Upper lobe of right lung (tissue), 1 donor: ENCODE results near the gene HOXB5. TPM values are rescaled to one million over a fixed set of nuclear protein-coding genes. Genes with fewer than 3 reads are reported as not detected.

Experiments
- ATAC-seq: fragments of 200-7000 bp; cut with Tn5 transposase; one replicate; pipeline ENCODE4 v1.9.1; 2020; ENCODE audit warnings: mild to moderate bottlenecking, moderate library complexity
- DNase-seq: peaks from one replicate; pipeline ENCODE4 v3.0.0-alpha.2; 2020
- H3K27ac ChIP-seq: fragments of 200-600 bp; one replicate; pipeline ENCODE4 v1.8.0; 2022
- H3K27me3 ChIP-seq: fragments of 200-600 bp; one replicate; pipeline ENCODE4 v1.8.0; 2022; ENCODE audit warnings: mild to moderate bottlenecking
- H3K36me3 ChIP-seq: fragments of 200-600 bp; one replicate; pipeline ENCODE4 v1.8.0; 2022
- H3K4me1 ChIP-seq: fragments of 200-600 bp; one replicate; pipeline ENCODE4 v1.8.0; 2022
- H3K4me3 ChIP-seq: fragments of 200-600 bp; one replicate; pipeline ENCODE4 v1.8.0; 2022; ENCODE audit warnings: mild to moderate bottlenecking
- H3K9me3 ChIP-seq: fragments of 200-600 bp; one replicate; pipeline ENCODE4 v1.8.0; 2022
- intact Hi-C: fragments of 100-400 bp; cut with DNase I; formaldehyde crosslinking; loops from one replicate; pipeline ENCODE4 v1.11.0; 2022
- total RNA-seq: library from RNA; stranded (reverse); fragmentation: NEBNext Ultra II Directional; extraction: Animal tissue kit (Norgen Biotek cat#: 25700); gene quantifications from one replicate; pipeline ENCODE4 v1.2.1, GENCODE V29; 2021
- TF ChIP-seq, protein P1 (sequence below): fragments of 200-600 bp; IDR thresholded peaks from one replicate; pipeline ENCODE4 v1.8.0; 2022; ENCODE audit warnings: antibody characterized with exemption
- donor health status: DM: no; HTN: yes; CAD: no; lungs with severe emphysema.

Gene HOXB5
- total RNA-seq, 1 donor from 2014 or later = 4.4 TPM

DNA sequence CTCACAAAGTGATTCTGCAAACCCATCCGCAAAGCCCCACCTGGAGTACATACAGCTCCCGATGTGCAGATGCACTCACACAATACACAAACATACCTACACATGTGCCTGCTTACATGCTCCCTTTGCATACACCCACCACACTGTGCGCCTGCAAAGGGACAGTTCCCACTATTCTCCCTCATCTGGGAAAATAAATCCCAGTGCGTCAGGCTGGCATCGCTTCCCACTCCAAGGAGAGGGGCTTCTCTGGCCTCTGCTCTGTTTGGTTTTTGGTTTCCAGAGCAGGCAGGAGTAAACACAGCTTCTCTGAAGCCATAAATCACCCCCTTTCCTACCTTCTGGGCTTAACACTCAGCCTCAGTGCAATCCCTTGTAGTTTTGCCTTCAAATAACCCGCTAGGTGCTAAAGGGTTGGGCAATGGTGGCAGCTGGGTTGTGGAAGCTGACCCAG lies 30.2 kb downstream of the HOXB5 start:
- DNase-seq (no peak), ATAC-seq (no peak)
- Histone ChIP-seq H3K27me3 (peaks cover 39% of the 10 kb centered on the region), H3K36me3 (no peaks in the 10 kb centered on the region), H3K27ac (peak overlapping the region; percentile 59), H3K4me1 (peaks cover 17% of the 10 kb centered on the region), H3K9me3 (no peaks in the 10 kb centered on the region), H3K4me3 (peak overlapping the region; percentile 8)
- intact Hi-C loops = no loop called here
- TF ChIP-seq, protein P1, sequence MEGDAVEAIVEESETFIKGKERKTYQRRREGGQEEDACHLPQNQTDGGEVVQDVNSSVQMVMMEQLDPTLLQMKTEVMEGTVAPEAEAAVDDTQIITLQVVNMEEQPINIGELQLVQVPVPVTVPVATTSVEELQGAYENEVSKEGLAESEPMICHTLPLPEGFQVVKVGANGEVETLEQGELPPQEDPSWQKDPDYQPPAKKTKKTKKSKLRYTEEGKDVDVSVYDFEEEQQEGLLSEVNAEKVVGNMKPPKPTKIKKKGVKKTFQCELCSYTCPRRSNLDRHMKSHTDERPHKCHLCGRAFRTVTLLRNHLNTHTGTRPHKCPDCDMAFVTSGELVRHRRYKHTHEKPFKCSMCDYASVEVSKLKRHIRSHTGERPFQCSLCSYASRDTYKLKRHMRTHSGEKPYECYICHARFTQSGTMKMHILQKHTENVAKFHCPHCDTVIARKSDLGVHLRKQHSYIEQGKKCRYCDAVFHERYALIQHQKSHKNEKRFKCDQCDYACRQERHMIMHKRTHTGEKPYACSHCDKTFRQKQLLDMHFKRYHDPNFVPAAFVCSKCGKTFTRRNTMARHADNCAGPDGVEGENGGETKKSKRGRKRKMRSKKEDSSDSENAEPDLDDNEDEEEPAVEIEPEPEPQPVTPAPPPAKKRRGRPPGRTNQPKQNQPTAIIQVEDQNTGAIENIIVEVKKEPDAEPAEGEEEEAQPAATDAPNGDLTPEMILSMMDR = no peak

DNA sequence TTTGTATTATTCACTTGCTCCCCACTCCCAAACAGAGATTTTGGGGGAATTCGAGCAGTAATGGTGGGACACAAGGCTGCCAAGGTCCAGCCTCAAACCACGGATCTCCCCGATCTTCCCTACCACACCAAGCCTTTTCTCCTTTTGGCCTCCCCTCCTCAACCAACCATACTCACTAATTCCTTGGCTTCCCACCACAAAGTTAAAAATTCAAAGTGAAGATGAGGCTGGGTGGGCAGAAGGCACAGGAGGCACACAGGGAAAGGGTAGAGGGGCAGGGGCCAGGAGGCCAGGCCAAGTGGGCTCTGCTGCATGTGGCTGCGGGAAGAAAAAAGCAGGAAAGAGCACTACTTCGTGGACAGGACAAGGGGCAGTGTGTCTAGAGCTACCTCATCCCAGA lies 30.6 kb downstream of the HOXB5 start:
- H3K4me1 ChIP-seq = peaks cover 16% of the 10 kb centered on the region
- H3K9me3 ChIP-seq = no peaks in the 10 kb centered on the region
- no peak for ATAC-seq
- no peak for DNase-seq
- peaks cover 36% of the 10 kb centered on the region for H3K27me3 ChIP-seq
- TF ChIP-seq, protein P1 = no peak
- H3K4me3 ChIP-seq = peak overlapping the region; percentile 8
- no peaks in the 10 kb centered on the region for H3K36me3 ChIP-seq
- peak overlapping the region; percentile 59 for H3K27ac ChIP-seq
- intact Hi-C loops = no loop called here

DNA sequence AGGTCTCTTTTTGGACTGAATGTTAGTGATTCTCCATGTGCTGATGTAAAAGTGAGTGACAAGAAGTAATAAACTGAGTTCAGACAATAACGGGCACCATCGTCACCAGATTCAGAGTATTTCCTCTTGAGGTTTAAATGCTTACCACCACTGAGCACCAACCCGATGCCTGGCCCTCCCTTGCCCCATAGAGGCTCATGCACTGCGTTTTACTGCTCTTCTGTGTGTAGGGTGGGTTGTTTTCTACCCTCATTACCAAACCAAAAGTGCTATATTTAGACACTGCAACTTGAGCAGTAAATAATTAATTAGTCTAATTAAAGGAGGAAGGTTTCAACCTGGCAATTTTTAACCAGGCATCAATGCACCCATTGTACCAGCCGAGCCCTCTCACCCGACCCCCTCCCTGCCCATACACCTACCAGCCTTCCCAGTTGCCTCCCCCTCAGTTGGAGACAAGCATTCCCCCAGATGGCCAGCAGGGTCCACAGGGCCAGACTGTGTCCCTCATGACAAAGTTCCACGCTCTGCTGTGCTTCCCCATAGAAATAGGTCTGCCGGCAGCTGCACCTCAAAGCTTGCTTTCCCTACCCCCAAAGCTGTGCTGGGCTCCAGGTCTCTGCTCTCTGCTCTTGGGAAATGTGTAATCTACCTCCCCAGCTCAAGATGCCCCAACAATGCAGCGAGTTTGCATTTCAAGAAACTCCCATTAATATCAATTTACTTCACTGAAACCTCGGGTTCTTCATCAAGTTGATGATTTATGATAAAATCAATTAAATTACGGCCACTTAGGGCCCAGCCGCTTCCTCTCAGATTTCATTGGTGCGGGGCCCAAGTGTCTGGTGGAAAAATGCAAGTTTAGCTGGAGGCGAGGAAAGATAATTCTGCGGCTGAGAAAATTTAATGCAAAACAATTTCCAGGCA lies 31.4 kb downstream of the HOXB5 start:
- H3K27ac ChIP-seq = no peak overlapping the region
- H3K9me3 ChIP-seq = no peaks in the 10 kb centered on the region
- H3K4me3 ChIP-seq = no peak overlapping the region
- TF ChIP-seq, protein P1 = no peak
- H3K27me3 ChIP-seq = peaks cover 28% of the 10 kb centered on the region
- H3K36me3 ChIP-seq = no peaks in the 10 kb centered on the region
- ATAC-seq = no peak
- DNase-seq = no peak
- peaks cover 8% of the 10 kb centered on the region for H3K4me1 ChIP-seq
- intact Hi-C loops = no loop called here

DNA sequence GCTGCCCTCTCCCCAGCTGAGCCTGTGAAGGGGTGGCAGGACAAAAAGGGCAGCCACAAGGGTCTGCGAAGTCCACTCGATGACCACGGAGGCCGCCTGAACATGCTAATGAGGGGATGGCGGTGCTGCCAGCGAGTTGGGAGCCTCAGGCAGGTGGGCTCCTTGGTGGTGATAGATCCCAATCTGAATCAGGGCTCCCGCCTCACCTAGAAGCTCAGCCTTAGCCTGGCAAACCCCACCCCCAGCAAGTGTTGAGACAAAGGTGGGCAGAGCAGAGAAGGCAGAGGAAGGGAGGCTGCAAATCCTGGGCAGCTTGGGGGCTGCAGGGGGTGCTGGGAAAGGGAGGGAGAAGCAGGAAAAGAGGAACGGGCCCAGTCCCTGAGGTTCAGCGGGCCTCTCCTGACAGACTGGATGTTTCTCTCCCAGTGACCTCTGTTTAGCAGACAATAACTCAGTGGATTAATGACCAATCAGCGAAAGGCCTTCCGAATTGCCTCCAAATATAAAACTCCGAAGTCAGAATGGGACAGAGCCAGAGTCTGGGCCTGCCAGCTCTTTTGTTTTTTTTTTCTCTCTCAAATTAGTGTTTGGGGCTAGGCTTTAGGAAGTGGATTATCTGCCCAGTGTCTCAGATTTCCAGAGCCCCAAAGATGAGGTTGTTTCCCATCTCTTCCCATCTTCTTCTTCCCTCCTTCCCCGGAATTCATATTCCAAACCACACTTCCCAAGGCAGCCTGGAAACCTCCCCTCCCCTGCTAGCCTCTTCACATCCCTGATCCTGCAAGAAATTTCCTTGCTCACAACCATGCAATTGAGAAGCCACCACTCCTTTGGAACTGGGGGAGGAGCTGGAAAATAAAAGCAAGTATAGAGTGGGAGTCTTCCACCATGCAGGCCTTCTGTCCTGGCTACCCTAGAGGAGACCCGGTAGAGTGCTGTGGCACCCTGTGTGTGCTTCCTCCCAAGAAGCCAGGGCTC lies 33.5 kb downstream of the HOXB5 start:
- peak overlapping the region; percentile 33 for H3K4me3 ChIP-seq
- TF ChIP-seq, protein P1 = no peak
- H3K4me1 ChIP-seq = peaks cover 8% of the 10 kb centered on the region
- H3K36me3 ChIP-seq = no peaks in the 10 kb centered on the region
- ATAC-seq (no peak), DNase-seq (peak; percentile 38)
- peak overlapping the region; percentile 51 for H3K27ac ChIP-seq
- H3K9me3 ChIP-seq = no peaks in the 10 kb centered on the region
- intact Hi-C loops = no loop called here
- peaks cover 25% of the 10 kb centered on the region for H3K27me3 ChIP-seq

DNA sequence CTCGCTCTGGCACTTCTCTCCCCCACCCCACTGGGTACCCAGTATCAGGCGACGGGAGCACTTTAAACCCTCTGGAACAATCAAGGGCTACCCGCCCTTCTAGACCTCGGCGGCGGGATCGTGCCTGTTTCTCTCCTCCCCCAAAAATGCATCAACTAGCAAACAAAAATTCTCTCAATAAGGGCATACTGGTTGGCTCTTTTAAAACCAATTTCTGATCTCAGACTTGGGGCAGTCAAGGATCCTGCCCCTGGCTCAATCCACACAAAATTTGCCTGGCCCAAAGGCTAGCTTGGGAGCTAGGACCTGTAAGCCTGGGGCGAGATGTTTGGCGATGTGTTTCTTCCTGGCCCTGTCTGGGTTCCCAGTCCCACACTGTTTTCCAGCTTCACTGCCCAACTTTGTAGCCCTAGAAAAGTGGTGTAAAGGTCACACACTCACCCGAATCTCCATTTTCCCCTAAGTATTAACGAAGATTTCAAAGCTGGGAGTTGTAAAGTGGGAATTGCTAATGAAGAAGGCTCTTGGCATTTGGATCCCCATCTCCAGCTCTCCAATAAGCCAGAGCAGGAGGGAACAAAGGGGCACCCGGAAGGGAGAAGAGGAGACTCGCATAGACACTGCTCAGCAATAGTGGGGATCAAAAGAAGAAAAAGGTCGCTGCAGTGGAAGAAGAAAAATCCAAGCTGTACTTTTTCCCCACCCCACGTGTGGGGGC lies 34.3 kb downstream of the HOXB5 start:
- DNase-seq = peak; percentile 38
- Histone ChIP-seq H3K4me1 (peaks cover 8% of the 10 kb centered on the region), H3K36me3 (no peaks in the 10 kb centered on the region), H3K4me3 (peak overlapping the region; percentile 33), H3K9me3 (no peaks in the 10 kb centered on the region), H3K27me3 (peaks cover 27% of the 10 kb centered on the region), H3K27ac (peak overlapping the region; percentile 51)
- TF ChIP-seq, protein P1 = no peak
- intact Hi-C loops = no loop called here
- no peak for ATAC-seq
